PC-9 (cell line): ENCODE results near the gene PCK2. TPM values are rescaled to one million over a fixed set of nuclear protein-coding genes. Genes with fewer than 3 reads are reported as not detected.

Experiments
- BruUV-seq: library from RNA; stranded (reverse); fragments of 400-500 nt; replicated peaks from 2 replicates; lab custom pipeline; 2021; lab: Mats Ljungman, UMichigan
- CTCF ChIA-PET: fragments of 300-600 bp; sonication (Branson Sonifier 250); formaldehyde crosslinking; loops from one replicate; lab custom pipeline; 2022; ENCODE audit warnings: antibody characterized with exemption; lab: Charles Lee
- POLR2A ChIA-PET: fragments of 300-600 bp; sonication (Branson Sonifier 250); formaldehyde crosslinking; loops from one replicate; lab custom pipeline; 2022; ENCODE audit warnings: antibody characterized with exemption; ENCODE audit not compliant: unreplicated experiment; lab: Charles Lee
- DNase-seq, 2 experiments: peaks; one replicate each; pipeline versions ENCODE4 v3.0.0 to v3.0.0-alpha.2; 2015 to 2022; ENCODE audit warnings: mixed read lengths in 1 of 2
- H2AFZ ChIP-seq: fragments of 200-600 bp; sonication (generic); 2 replicates; pipeline ENCODE4 v1.8.1; 2017; ENCODE audit warnings: antibody characterized with exemption
- H3F3A ChIP-seq: fragments of 200-600 bp; sonication (generic); 2 replicates; pipeline ENCODE4 v1.8.1; 2017; ENCODE audit warnings: antibody characterized with exemption, mild to moderate bottlenecking, low read depth; ENCODE audit not compliant: insufficient read depth
- H3K27ac ChIP-seq: fragments of 200-600 bp; sonication (generic); 2 replicates; pipeline ENCODE4 v1.6.1; 2016; ENCODE audit warnings: mixed run types
- H3K27me3 ChIP-seq: fragments of 200-600 bp; sonication (generic); 2 replicates; pipeline ENCODE4 v1.6.1; 2016; ENCODE audit warnings: low read depth, mixed run types; ENCODE audit not compliant: insufficient read depth
- H3K36me3 ChIP-seq: fragments of 200-600 bp; sonication (generic); 2 replicates; pipeline ENCODE4 v1.6.1; 2016; ENCODE audit warnings: low read depth, mixed run types
- H3K4me1 ChIP-seq: fragments of 200-600 bp; sonication (generic); replicated peaks from 2 replicates; pipeline ENCODE4 v1.6.1; 2016; ENCODE audit warnings: mixed run types; ENCODE audit not compliant: insufficient read depth
- H3K4me2 ChIP-seq: fragments of 200-600 bp; sonication (generic); 2 replicates; pipeline ENCODE4 v1.6.1; 2017; ENCODE audit warnings: mixed run types
- H3K4me3 ChIP-seq: fragments of 200-600 bp; sonication (generic); 2 replicates; pipeline ENCODE4 v1.6.1; 2016; ENCODE audit warnings: mixed run types
- H3K79me2 ChIP-seq: fragments of 200-600 bp; sonication (generic); 2 replicates; pipeline ENCODE4 v1.6.1; 2017; ENCODE audit warnings: low read depth, mixed run types
- H3K9me2 ChIP-seq: fragments of 200-600 bp; sonication (generic); 2 replicates; pipeline ENCODE4 v1.8.1; 2017; ENCODE audit warnings: mild to moderate bottlenecking; ENCODE audit not compliant: insufficient read depth
- H3K9me3 ChIP-seq: fragments of 200-600 bp; sonication (generic); 2 replicates; pipeline ENCODE4 v1.8.1; 2016; ENCODE audit warnings: low read depth; ENCODE audit not compliant: insufficient read depth
- H4K20me1 ChIP-seq: fragments of 200-600 bp; sonication (generic); 2 replicates; pipeline ENCODE4 v1.8.1; 2017; ENCODE audit not compliant: insufficient read depth
- CTCF ChIP-seq: fragments of 200-600 bp; sonication (generic); conservative IDR thresholded peaks from 2 replicates; pipeline ENCODE4 v1.6.1; 2017; ENCODE audit warnings: mixed run types, antibody characterized with exemption, mild to moderate bottlenecking, moderate library complexity
- EZH2 ChIP-seq: fragments of 200-600 bp; sonication (generic); IDR thresholded peaks from 2 replicates; pipeline ENCODE4 v1.8.0; 2017; ENCODE audit warnings: antibody characterized with exemption, low read depth
- intact Hi-C: fragments of 100-400 bp; cut with micrococcal nuclease; formaldehyde crosslinking; loops from one replicate; pipeline ENCODE4 v1.10.0; 2022; ENCODE audit not compliant: unreplicated experiment
- total RNA-seq: library from RNA; stranded (reverse); gene quantifications from 2 replicates; pipeline ENCODE4 v1.2.3, GENCODE V29; 2021

PCK2 gene
- total RNA-seq, 1 experiment from 2014 or later: 77.4 TPM

GRCh38 chr14:24088095-24088494 is 6.0 kb upstream of the PCK2 start:
- POLR2A ChIA-PET: no interaction called here
- no peaks in the 10 kb centered on the region for H3K9me3 ChIP-seq
- no TSS peak for BruUV-seq

DNA sequence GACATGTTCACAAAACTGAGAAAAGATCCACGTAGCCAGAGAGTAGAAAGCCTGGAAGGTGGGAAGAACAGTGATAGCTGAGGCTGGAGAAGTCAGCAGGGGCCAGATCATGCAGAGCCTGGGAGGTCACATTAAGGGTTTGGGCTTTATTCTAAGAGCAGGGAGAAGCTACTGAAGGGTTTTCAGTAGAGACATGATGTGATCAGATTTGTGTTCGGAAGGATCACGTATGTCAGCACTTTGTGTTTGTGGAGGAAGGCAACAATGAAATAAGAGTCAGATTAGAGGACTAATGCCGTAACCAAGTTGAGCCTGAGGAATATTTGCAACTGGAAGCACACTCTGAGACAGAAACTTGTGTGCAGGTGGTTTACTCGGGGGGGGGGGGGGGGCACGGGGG is 4.2 kb upstream of the PCK2 start:
- no TSS peak for BruUV-seq
- ChIA-PET POLR2A (interaction anchor here (0.6 kb wide), 1 partner anchor 352 kb away, joined by 3 read pairs; no protein-coding TSS in a partner anchor), CTCF (interaction anchor here (1.1 to 1.2 kb wide), 2 partner anchors 19 to 32 kb away, joined by 5 read pairs; no protein-coding TSS in a partner anchor)
- H3K9me3 ChIP-seq: no peaks in the 10 kb centered on the region
- H3F3A ChIP-seq: peaks cover 4% of the 10 kb centered on the region; the same call in 1 of the 2 replicates
- no peak for TF ChIP-seq CTCF
- no peak for TF ChIP-seq EZH2
- intact Hi-C loops: loop anchor here (1.0 to 5.0 kb wide), 3 partner anchors 32 to 75 kb away; partner anchors contain the start of gene IRF9
- no peaks in the 10 kb centered on the region for H4K20me1 ChIP-seq
- no peak overlapping the region for H3K4me3 ChIP-seq
- H2AFZ ChIP-seq: no peak overlapping the region
- 0 out of 2 replicates have a peak, but pooled peaks cover 3% of the 10 kb centered on the region for H3K9me2 ChIP-seq
- no peak overlapping the region for H3K27ac ChIP-seq
- DNase-seq: no peak
- no peaks in the 10 kb centered on the region for H3K27me3 ChIP-seq
- peaks cover 2% of the 10 kb centered on the region; the same call in 1 of the 2 replicates for H3K79me2 ChIP-seq
- H3K4me2 ChIP-seq: no peak overlapping the region
- H3K36me3 ChIP-seq: no peaks in the 10 kb centered on the region
- peaks cover 8% of the 10 kb centered on the region for H3K4me1 ChIP-seq

More at GRCh38 chr14:24088095-24088494, 6.0 kb upstream of the PCK2 start:
- H3K79me2 ChIP-seq: no peaks in the 10 kb centered on the region
- DNase-seq: no peak
- no peaks in the 10 kb centered on the region for H3K36me3 ChIP-seq
- no peaks in the 10 kb centered on the region for H4K20me1 ChIP-seq
- CTCF ChIA-PET: interaction anchor here (0.7 kb wide), 1 partner anchor 36 kb away, joined by 4 read pairs; no protein-coding TSS in a partner anchor
- H3F3A ChIP-seq: no peaks in the 10 kb centered on the region
- no peak for TF ChIP-seq CTCF
- no peak for TF ChIP-seq EZH2
- peaks cover 2% of the 10 kb centered on the region; the same call in 1 of the 2 replicates for H3K4me1 ChIP-seq
- no peak overlapping the region for H3K27ac ChIP-seq
- H2AFZ ChIP-seq: no peak overlapping the region
- no peak overlapping the region for H3K4me3 ChIP-seq
- intact Hi-C loops: no loop called here
- no peak overlapping the region for H3K4me2 ChIP-seq
- 0 out of 2 replicates have a peak, but pooled peaks cover under 1% of the 10 kb centered on the region for H3K9me2 ChIP-seq
- no peaks in the 10 kb centered on the region for H3K27me3 ChIP-seq

- TF ChIP-seq EZH2: no peak
- no peak for TF ChIP-seq CTCF
- Histone ChIP-seq H3K79me2 (peaks cover 12% of the 10 kb centered on the region), H3K9me2 (0 out of 2 replicates have a peak, but pooled peaks cover 3% of the 10 kb centered on the region), H3K4me1 (peaks cover 12% of the 10 kb centered on the region), H3K4me2 (no peak overlapping the region), H4K20me1 (no peaks in the 10 kb centered on the region), H3K9me3 (no peaks in the 10 kb centered on the region), H3F3A (peaks cover 4% of the 10 kb centered on the region; the same call in 1 of the 2 replicates), H3K4me3 (no peak overlapping the region), H3K27ac (no peak overlapping the region), H3K36me3 (no peaks in the 10 kb centered on the region), H2AFZ (no peak overlapping the region), H3K27me3 (no peaks in the 10 kb centered on the region)
- POLR2A ChIA-PET: no interaction called here
- intact Hi-C loops: loop anchor here (5.0 kb wide), 1 partner anchor 70 kb away; the partner anchor contains the start of gene IRF9
- no peak for DNase-seq
- no TSS peak for BruUV-seq
- CTCF ChIA-PET: interaction anchor here (0.6 to 0.9 kb wide), 4 partner anchors 34 to 159 kb away, joined by 3 to 7 read pairs (median 4); no protein-coding TSS in a partner anchor
These were observed 2.0 kb upstream of the PCK2 start for GRCh38 chr14:24092110-24092504.
